Measurements from ENCODE around the gene ZNF593.

DNA sequence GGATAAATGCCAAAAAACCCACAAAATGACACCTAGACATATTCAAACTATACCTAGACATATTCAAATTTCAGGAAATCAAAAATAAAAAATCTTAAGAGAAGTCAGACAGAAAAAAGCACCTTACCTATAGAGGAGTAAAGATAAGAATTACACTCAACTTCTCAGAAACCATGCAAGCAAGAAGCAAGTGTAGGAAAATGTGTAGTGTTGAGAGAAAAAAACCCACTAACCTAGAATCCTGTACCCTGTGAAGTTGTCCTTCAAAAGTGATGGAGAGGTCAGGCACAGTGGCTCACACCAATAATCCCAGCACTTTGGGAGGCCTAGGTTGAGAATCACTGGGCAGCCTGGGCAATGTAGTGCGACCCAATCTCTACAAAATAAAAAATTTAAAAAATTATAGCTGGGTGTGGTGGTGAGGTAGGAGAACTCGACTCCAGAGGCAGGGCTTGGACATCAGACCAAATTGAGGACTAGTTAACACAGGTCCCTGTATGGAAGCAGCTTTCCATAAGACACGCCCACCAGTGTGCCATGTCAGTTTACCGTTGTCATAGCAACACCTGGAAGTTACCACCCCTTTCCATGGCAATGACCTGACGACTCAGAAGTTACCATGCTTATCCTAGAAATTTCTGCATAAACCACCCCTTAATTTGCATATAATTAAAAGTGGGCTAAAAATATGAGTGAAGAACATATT is 37.4 kb upstream of the ZNF593 start:
- no peak for TF ChIP-seq POLR2AphosphoS5 (IDR thresholded peaks at IDR 0.05)
- TF ChIP-seq, protein P1, sequence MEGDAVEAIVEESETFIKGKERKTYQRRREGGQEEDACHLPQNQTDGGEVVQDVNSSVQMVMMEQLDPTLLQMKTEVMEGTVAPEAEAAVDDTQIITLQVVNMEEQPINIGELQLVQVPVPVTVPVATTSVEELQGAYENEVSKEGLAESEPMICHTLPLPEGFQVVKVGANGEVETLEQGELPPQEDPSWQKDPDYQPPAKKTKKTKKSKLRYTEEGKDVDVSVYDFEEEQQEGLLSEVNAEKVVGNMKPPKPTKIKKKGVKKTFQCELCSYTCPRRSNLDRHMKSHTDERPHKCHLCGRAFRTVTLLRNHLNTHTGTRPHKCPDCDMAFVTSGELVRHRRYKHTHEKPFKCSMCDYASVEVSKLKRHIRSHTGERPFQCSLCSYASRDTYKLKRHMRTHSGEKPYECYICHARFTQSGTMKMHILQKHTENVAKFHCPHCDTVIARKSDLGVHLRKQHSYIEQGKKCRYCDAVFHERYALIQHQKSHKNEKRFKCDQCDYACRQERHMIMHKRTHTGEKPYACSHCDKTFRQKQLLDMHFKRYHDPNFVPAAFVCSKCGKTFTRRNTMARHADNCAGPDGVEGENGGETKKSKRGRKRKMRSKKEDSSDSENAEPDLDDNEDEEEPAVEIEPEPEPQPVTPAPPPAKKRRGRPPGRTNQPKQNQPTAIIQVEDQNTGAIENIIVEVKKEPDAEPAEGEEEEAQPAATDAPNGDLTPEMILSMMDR (IDR thresholded peaks at IDR 0.05) = no peak
